Ascending aorta (tissue), 2 donors: ENCODE data around the gene TRAF2. TPM values are rescaled to one million over a fixed set of nuclear protein-coding genes. Genes with fewer than 3 reads are reported as not detected.

Experiments
- DNase-seq, 2 donors: peaks; one replicate each; pipeline ENCODE4 v3.0.0-alpha.2; 2019; ENCODE audit warnings: low spot score in 2 of 2
- H3K27ac ChIP-seq, 2 donors: fragments of 200-600 bp; sonication (generic); one replicate each; pipeline ENCODE4 v1.5.1; 2016 to 2017; ENCODE audit warnings: mild to moderate bottlenecking in 1 of 2
- H3K27me3 ChIP-seq: fragments of 200-600 bp; sonication (generic); one replicate; pipeline ENCODE4 v1.5.1; 2017
- H3K36me3 ChIP-seq, 2 donors: fragments of 200-600 bp; sonication (generic); one replicate each; pipeline ENCODE4 v1.5.1; 2016
- H3K4me1 ChIP-seq, 2 donors: fragments of 200-600 bp; sonication (generic); one replicate each; pipeline ENCODE4 v1.5.1; 2016 to 2017; ENCODE audit warnings: mild to moderate bottlenecking in 1 of 2
- H3K4me3 ChIP-seq, 2 donors: fragments of 200-600 bp; sonication (generic); one replicate each; pipeline ENCODE4 v1.5.1; 2016 to 2017; ENCODE audit warnings: mild to moderate bottlenecking in 1 of 2
- H3K9me3 ChIP-seq, 2 donors: fragments of 200-600 bp; sonication (generic); one replicate each; pipeline ENCODE4 v1.5.1; 2016
- intact Hi-C: fragments of 100-400 bp; cut with DNase I; formaldehyde crosslinking; loops from one replicate; pipeline ENCODE4 v1.15.1; 2023
- total RNA-seq: library from RNA; depleted of rRNA; stranded (reverse); fragments of >200 nt; gene quantifications from one replicate; pipeline ENCODE4 v1.1.0, GENCODE V29; 2016
- TF ChIP-seq, protein P1 (sequence below), 3 experiments: fragments of 200-600 bp in 2 of 3; fragments of 450-650 bp in 1 of 3; sonication (generic) in 2 of 3; IDR thresholded peaks; one replicate each; pipeline ENCODE4 v1.5.1; 2016 to 2019; ENCODE audit warnings: antibody characterized with exemption in 3 of 3, mild to moderate bottlenecking in 1 of 3, moderate library complexity in 1 of 3

Gene TRAF2
- total RNA-seq, 1 donor from 2014 or later: 4.4 TPM

DNA sequence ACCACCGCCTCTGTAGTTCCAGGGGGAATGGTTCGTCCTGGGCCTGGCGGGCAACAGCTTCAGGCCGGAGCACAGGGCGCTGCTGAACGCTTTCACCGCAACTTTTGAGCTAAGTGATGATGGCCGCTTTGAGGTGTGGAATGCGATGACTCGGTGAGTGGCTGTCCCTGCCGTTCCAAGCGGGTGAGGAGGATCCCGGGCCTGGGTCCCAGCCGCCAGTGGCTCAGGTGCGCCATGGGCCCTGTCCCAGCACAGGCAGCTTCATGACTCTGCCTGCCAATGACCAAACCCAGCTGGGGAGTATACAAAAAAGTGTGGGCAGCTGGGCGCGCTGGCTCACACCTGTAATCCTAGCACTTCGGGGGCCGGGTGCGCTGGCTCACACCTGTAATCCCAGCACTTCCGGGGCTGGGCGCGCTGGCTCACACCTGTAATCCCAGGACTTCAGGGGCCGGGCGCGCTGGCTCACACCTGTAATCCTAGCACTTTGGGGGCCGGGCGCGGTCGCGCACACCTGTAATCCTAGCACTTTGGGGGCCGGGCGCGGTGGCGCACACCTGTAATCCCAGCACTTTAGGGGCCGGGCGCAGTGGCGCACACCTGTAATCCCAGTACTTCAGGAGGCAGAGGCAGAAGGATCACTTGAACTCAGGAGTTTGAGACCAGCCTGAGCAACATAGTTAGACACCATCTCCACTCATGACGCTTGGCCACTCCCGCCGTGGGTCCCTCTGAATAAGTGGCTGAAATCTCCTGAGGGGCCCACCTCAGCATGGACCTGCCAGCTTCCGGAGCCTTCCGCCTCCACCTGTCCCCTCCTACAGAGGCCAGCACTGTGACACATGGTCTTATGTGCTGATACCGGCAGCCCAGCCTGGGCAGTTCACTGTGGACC lies 66.8 kb downstream of the TRAF2 start:
- DNase-seq: no peak
- Histone ChIP-seq H3K36me3 (no peaks in the 10 kb centered on the region), H3K9me3 (no peaks in the 10 kb centered on the region), H3K4me3 (no peak overlapping the region), H3K4me1 (peaks cover 0 to 12% of the 10 kb centered on the region in 2 donors), H3K27me3 (no peaks in the 10 kb centered on the region), H3K27ac (no peak overlapping the region)
- intact Hi-C loops: no loop called here
- TF ChIP-seq, protein P1, sequence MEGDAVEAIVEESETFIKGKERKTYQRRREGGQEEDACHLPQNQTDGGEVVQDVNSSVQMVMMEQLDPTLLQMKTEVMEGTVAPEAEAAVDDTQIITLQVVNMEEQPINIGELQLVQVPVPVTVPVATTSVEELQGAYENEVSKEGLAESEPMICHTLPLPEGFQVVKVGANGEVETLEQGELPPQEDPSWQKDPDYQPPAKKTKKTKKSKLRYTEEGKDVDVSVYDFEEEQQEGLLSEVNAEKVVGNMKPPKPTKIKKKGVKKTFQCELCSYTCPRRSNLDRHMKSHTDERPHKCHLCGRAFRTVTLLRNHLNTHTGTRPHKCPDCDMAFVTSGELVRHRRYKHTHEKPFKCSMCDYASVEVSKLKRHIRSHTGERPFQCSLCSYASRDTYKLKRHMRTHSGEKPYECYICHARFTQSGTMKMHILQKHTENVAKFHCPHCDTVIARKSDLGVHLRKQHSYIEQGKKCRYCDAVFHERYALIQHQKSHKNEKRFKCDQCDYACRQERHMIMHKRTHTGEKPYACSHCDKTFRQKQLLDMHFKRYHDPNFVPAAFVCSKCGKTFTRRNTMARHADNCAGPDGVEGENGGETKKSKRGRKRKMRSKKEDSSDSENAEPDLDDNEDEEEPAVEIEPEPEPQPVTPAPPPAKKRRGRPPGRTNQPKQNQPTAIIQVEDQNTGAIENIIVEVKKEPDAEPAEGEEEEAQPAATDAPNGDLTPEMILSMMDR (IDR thresholded peaks at IDR 0.05): no peak

DNA sequence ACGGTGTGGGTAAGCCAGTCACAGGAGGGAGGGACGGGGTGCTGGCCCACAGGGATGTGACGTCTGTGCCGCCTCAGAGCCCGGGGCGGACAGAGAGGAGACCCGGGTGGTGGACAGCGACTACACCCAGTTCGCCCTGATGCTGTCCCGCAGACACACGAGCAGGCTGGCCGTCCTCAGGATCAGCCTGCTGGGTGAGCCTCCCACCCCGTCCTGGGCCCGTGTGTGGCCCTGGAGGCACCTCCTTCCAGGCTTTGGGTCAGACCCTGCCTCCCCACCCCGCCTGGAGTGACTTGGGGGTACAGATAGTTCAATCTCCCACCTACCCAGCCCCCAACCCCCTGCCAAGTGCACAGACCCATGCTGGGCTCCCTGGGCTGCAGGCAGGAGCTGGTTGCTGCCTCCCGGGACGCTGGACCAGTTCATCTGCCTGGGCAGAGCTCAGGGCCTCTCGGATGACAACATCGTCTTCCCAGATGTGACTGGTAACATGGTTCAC lies 67.5 kb downstream of the TRAF2 start:
- no peak overlapping the region for H3K4me3 ChIP-seq

DNA sequence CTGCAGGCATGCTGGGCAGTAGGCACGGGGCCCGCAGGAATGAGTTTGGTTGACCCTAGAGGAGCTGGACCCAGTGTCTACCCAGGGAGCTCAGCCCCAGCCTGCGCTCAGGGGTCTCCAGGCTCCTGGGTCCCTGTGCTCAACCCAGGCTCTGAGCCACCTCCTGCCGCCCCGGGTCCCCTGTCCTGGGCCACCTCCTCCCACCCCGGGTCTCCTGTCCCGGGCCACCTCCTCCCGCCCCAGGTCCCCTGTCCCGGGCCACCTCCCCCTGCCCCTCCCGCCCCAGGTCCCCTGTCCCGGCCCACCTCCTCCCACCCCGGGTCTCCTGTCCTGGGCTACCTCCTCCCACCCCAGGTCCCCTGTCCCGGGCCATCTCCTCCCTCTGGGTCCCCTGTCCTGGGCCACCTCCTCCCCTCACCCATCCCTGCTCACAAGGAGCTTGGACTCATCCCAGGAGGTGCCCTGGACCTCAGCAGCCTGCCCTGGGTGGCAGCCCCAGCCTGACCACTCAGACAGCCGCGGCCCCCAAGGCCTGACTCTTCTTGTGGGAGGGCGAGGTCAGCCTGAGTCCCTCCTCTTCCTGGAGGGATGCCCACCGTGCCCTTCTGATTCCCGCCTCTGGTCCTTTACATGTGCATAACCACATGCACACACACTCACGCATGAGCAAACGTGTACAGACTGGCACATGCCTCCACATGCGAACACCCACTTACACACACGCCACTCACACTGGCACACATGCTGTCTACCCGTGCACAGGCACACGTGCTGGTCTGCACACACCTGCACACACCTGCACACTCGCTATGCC lies 68.2 kb downstream of the TRAF2 start:
- DNase-seq: no peak
- Histone ChIP-seq H3K27me3 (no peaks in the 10 kb centered on the region), H3K4me3 (no peak overlapping the region), H3K27ac (no peak overlapping the region), H3K36me3 (no peaks in the 10 kb centered on the region), H3K9me3 (no peaks in the 10 kb centered on the region), H3K4me1 (peaks cover 0 to 5% of the 10 kb centered on the region in 2 donors)
- TF ChIP-seq, protein P1 (IDR thresholded peaks at IDR 0.05): no peak
- intact Hi-C loops: no loop called here

More for the DNA sequence above, 67.5 kb downstream of the TRAF2 start:
- TF ChIP-seq, protein P1 (IDR thresholded peaks at IDR 0.05): no peak
- no peak for DNase-seq
- intact Hi-C loops: no loop called here
- peaks cover 0 to 12% of the 10 kb centered on the region in 2 donors for H3K4me1 ChIP-seq
- no peaks in the 10 kb centered on the region for H3K9me3 ChIP-seq
- no peak overlapping the region for H3K27ac ChIP-seq
- H3K27me3 ChIP-seq: no peaks in the 10 kb centered on the region
- no peaks in the 10 kb centered on the region for H3K36me3 ChIP-seq

DNA sequence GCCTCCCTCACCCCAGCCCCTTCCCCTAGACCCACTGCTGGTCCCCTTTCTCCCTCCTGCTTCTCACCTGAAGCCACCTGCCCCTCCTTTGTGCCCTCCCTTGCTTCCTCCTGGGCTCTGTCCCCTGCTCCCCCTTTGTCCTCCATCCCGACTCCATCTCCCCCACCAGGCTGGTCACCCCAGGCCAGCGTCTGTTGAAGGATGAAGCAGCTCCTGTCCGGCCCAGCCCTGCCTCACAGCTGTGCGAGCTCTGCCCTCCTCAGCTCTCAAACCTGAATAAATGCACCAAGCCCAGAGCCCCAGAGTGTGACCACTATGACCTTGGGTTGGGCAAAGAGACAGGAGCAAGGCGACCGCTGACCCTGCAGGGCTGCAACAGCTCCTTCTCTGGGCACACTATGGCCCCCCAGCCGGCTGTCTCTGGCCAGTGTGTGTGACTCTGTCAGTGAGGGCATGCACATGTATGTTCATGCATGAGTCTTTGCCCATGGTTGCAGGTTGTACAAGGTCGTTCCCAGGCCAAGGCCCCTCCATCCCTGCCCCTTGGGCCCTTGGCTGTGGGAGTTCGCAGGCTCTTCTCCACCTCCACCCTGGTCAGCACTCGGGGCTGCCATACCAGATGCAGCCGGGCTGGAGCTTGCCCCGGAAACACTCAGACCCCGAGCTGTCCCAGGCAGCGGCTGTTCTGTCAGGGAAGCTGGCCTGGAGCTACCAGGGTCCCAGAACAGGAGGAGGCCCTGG lies 69.1 kb downstream of the TRAF2 start:
- Histone ChIP-seq H3K27me3 (no peaks in the 10 kb centered on the region), H3K27ac (no peak overlapping the region), H3K4me3 (no peak overlapping the region), H3K9me3 (no peaks in the 10 kb centered on the region), H3K36me3 (no peaks in the 10 kb centered on the region), H3K4me1 (peaks cover 0 to 4% of the 10 kb centered on the region in 2 donors)
- intact Hi-C loops: no loop called here
- DNase-seq: no peak
- TF ChIP-seq, protein P1 (IDR thresholded peaks at IDR 0.05): no peak

DNA sequence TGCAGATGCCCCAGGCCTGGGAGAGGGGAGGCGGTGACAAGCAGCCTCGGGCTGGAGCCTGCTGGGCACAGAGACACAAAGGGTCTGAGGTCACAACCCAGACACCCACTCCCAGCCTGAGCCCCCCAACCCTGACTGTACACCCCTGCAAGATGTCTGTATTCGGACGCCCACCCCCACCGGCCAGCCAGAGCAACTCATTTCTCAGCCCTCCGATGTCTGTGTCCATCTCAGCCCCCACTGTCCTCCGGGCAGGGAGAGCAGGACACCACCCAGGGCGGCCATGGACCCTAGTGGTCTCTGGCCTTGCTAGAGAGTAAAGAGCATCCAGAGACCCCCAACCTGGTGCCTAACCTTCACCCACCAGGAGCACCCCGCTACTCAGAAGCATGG lies 69.6 kb downstream of the TRAF2 start:
- TF ChIP-seq, protein P1 (IDR thresholded peaks at IDR 0.05): no peak
- Histone ChIP-seq H3K36me3 (no peaks in the 10 kb centered on the region), H3K4me3 (no peak overlapping the region), H3K27ac (no peak overlapping the region), H3K9me3 (no peaks in the 10 kb centered on the region), H3K27me3 (no peaks in the 10 kb centered on the region), H3K4me1 (peaks cover under 1% of the 10 kb centered on the region in 2 donors)
- intact Hi-C loops: no loop called here
- no peak for DNase-seq
